HG02610 (cell line): ENCODE results near the gene DIPK1C.

Experiments
- ATAC-seq: cut with Tn5 transposase; IDR thresholded peaks from one replicate; pipeline ENCODE4 v1.9.1; 2021; ENCODE audit warnings: mild to moderate bottlenecking, moderate library complexity; ENCODE audit not compliant: unreplicated experiment

Gene DIPK1C

DNA sequence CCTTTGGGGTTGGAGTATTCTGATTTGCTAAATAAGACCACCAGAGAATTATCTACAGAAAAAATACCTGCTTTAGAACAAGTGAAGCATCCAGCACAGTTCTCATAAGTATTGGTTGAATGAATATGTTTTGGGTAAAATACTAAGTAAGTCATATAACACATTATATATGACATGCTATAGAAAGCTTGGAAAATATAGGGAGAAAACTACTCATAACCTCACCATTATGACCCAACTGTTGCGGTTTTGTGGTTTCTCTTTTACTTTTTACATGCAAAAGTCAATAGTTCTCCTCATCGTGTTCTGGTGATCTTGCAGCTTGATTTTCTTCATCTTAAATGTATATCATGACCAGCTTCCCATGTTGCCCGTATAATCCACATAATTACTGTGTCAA is 66.2 kb downstream of the DIPK1C start:
- no peak for ATAC-seq

DNA sequence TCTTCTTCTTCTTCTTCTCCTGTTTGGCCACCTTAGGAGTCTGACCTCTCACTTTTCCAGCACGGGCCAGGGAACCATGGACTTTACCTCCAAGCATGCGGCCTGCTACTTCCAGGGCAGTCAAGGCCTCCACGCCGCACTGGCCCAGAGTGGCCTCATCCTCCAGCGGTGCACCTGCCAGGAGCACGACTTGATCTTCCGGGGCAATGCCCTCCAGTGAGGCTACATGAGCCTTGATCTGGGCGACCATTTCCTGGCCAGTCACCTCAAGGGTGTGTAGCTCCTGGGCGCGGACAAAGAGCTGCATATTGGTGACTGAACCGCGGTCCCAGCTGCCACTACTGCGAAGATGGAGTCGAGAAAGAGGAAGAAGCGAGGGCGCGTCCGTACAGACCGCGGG is 67.1 kb downstream of the DIPK1C start:
- ATAC-seq = no peak

DNA sequence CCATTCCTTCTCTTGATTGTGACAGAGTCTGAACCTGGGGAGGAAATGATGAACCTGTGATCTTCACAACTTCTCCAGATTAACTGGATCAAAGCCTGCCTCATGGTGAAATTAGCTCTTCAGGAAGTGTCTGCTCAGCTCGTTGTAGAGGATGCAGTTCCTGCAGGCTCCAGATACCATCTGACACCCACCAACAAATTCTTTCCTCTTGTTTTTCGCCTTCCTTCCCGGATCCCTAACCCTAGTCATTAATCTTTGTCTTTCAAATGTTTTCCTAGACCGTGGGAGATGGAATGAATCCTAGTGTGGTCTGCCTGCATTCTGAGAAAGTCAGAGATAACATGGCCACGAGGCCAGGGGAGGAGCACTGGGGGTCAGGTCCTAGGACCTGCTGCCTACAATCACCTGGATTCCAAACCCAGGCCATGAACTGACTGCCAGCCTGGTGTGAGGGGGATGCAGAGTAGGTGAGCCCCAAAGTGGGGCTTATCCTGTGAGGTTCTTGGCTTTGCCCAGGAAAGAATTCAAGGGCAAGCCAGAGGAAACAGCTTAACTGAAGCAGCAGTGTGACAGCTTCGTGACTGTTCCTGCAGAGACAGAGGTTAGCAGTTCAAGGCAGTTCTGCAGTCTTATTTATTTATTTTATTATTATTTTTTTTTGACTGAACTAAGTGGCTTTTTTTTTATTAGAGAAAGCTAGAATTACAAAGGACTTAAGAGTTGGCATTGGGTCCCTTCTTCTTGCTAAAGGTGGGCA is 67.8 kb downstream of the DIPK1C start:
- ATAC-seq = no peak

DNA sequence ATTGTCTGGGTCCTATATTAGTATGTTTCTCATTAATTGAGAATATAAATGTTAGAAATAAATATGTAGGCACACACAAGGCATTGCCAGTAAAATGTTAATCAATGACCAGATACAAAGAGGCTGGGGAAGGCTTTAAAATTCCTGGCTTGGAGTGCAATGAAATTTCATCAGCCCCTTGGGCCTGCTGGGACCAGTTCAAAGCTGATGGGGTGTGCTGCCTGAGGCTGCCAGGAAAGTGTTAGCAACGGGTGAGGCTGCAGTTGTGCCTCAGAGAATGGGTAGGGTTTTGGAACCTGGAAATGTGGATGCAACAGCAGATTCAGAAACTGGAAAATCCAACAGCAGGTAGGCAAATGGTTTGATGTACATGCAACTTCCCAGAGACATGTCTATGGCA is 68.9 kb downstream of the DIPK1C start:
- no peak for ATAC-seq

DNA sequence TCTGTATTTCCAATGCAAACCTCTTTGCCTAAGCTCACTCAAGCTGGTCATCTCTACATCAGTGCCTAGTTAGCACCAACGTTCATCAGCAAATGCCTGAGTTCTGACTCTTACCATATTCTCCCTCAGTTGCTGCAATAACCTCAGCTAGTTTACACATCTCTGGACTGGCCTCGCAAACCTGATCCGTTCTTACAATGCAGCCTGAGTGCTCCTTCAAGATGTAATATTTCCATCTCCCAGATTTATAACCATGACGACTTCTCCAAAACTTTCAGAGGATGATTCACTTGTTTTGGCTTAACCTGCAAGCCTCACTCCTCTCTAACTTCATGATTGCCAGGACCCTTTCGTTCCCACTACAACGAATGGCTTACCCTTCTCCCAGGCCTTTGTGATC is 69.7 kb downstream of the DIPK1C start:
- ATAC-seq = no peak
